ENCODE results near the gene KIF3A.

Gene KIF3A

DNA sequence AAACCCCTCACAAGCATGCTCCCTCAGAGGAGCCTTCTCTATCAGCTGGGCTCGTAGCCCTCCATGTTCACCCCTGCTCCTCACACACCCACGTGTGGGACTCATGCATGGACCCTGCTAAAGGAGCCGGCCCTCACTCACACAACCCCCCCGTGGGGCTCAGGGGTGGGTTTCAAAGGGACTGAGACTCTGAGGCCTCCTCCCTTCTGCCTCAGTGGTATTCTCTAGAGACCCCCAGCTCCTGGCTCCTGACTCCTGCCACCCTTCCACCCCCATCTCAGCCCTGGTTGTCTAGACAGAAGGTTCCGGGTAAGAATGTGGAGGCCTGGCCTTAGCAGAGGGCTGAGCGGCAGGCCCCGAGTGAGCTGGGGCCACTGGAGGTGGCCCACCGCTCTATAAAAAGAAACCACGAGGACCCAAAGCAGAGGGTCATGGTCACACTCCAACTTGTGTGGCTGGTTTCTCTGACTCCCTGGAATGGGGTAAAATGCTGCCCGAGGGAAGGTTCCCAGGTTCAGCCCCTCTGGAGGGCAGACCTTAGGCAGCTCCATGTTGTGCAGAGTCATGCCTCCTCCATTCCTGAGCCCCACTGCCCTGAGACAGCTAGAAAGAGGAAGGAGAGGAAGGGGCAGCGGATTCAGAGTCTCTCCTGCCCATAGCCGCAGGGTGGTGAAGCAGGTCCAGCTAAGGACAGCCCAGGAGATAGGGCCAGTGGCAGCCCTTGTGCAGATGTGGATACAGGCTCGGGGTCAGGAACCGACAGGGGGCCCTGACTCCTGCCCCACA is 28.9 kb upstream of the KIF3A start:
- Histone ChIP-seq H2AFZ (ENCODE audit: low read length) (no peak overlapping the region), H3K79me2 (ENCODE audit: low read length) (no peaks in the 10 kb centered on the region), H3F3A (ENCODE audit: insufficient read depth, low read length) (no peaks in the 10 kb centered on the region), H3K9ac (ENCODE audit: low read length) (no peak overlapping the region), H3K9me2 (replicated peaks; ENCODE audit: insufficient read depth, low read length) (no peaks in the 10 kb centered on the region), H3K4me2 (ENCODE audit: low read depth, low read length) (no peak overlapping the region), H3K9me3 (replicated peaks; ENCODE audit: insufficient read depth, low read length) (no peaks in the 10 kb centered on the region), H4K20me1 (ENCODE audit: insufficient read depth, low read length) (no peaks in the 10 kb centered on the region), H3K4me1 (ENCODE audit: low read length) (no peaks in the 10 kb centered on the region), H3K27me3 (replicated peaks; ENCODE audit: insufficient read depth, low read length) (no peaks in the 10 kb centered on the region), H3K4me3 (ENCODE audit: low read length) (no peak overlapping the region), H3K36me3 (replicated peaks; ENCODE audit: insufficient read depth, low read length) (no peaks in the 10 kb centered on the region), H3K27ac (ENCODE audit: low read length) (no peak overlapping the region)
- no peak for DNase-seq
- TF ChIP-seq EZH2phosphoT487 (IDR thresholded peaks at IDR 0.05; ENCODE audit: low read length) = no peak
- TF ChIP-seq EZH2 (optimal IDR thresholded peaks at IDR 0.05; ENCODE audit: low read depth, low read length) = no peak
- TF ChIP-seq, protein P1, sequence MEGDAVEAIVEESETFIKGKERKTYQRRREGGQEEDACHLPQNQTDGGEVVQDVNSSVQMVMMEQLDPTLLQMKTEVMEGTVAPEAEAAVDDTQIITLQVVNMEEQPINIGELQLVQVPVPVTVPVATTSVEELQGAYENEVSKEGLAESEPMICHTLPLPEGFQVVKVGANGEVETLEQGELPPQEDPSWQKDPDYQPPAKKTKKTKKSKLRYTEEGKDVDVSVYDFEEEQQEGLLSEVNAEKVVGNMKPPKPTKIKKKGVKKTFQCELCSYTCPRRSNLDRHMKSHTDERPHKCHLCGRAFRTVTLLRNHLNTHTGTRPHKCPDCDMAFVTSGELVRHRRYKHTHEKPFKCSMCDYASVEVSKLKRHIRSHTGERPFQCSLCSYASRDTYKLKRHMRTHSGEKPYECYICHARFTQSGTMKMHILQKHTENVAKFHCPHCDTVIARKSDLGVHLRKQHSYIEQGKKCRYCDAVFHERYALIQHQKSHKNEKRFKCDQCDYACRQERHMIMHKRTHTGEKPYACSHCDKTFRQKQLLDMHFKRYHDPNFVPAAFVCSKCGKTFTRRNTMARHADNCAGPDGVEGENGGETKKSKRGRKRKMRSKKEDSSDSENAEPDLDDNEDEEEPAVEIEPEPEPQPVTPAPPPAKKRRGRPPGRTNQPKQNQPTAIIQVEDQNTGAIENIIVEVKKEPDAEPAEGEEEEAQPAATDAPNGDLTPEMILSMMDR (IDR thresholded peaks at IDR 0.05; ENCODE audit: low read length) = no peak

- Histone ChIP-seq H4K20me1 (ENCODE audit: insufficient read depth, low read length) (no peaks in the 10 kb centered on the region), H3F3A (ENCODE audit: insufficient read depth, low read length) (no peaks in the 10 kb centered on the region), H3K79me2 (ENCODE audit: low read length) (no peaks in the 10 kb centered on the region), H3K27ac (ENCODE audit: low read length) (no peak overlapping the region), H3K4me3 (ENCODE audit: low read length) (no peak overlapping the region), H3K9me2 (replicated peaks; ENCODE audit: insufficient read depth, low read length) (no peaks in the 10 kb centered on the region), H3K9me3 (replicated peaks; ENCODE audit: insufficient read depth, low read length) (no peaks in the 10 kb centered on the region), H2AFZ (ENCODE audit: low read length) (no peak overlapping the region), H3K27me3 (replicated peaks; ENCODE audit: insufficient read depth, low read length) (no peaks in the 10 kb centered on the region), H3K4me2 (ENCODE audit: low read depth, low read length) (no peak overlapping the region), H3K9ac (ENCODE audit: low read length) (no peak overlapping the region), H3K4me1 (ENCODE audit: low read length) (no peaks in the 10 kb centered on the region), H3K36me3 (replicated peaks; ENCODE audit: insufficient read depth, low read length) (no peaks in the 10 kb centered on the region)
- TF ChIP-seq, protein P1 (IDR thresholded peaks at IDR 0.05; ENCODE audit: low read length) = no peak
- TF ChIP-seq EZH2phosphoT487 (IDR thresholded peaks at IDR 0.05; ENCODE audit: low read length) (no peak), EZH2 (optimal IDR thresholded peaks at IDR 0.05; ENCODE audit: low read depth, low read length) (no peak)
- DNase-seq = no peak
These were observed 28.1 kb upstream of the KIF3A start for GRCh38 chr5:132765311-132766019.

GRCh38 chr5:132764671-132765238 is 27.4 kb upstream of the KIF3A start:
- no peaks in the 10 kb centered on the region for H3K9me3 ChIP-seq (replicated peaks; ENCODE audit: insufficient read depth, low read length)
- H3K79me2 ChIP-seq (ENCODE audit: low read length) = no peaks in the 10 kb centered on the region
- no peaks in the 10 kb centered on the region for H3K9me2 ChIP-seq (replicated peaks; ENCODE audit: insufficient read depth, low read length)
- H3K4me1 ChIP-seq (ENCODE audit: low read length) = no peaks in the 10 kb centered on the region
- no peak overlapping the region for H3K4me3 ChIP-seq (ENCODE audit: low read length)
- no peak for DNase-seq
- H3F3A ChIP-seq (ENCODE audit: insufficient read depth, low read length) = no peaks in the 10 kb centered on the region
- no peak for TF ChIP-seq EZH2 (optimal IDR thresholded peaks at IDR 0.05; ENCODE audit: low read depth, low read length)
- no peak for TF ChIP-seq EZH2phosphoT487 (IDR thresholded peaks at IDR 0.05; ENCODE audit: low read length)
- TF ChIP-seq, protein P1 (IDR thresholded peaks at IDR 0.05; ENCODE audit: low read length) = no peak
- H3K9ac ChIP-seq (ENCODE audit: low read length) = no peak overlapping the region
- H3K27ac ChIP-seq (ENCODE audit: low read length) = no peak overlapping the region
- H2AFZ ChIP-seq (ENCODE audit: low read length) = no peak overlapping the region
- H4K20me1 ChIP-seq (ENCODE audit: insufficient read depth, low read length) = no peaks in the 10 kb centered on the region
- H3K27me3 ChIP-seq (replicated peaks; ENCODE audit: insufficient read depth, low read length) = no peaks in the 10 kb centered on the region
- no peaks in the 10 kb centered on the region for H3K36me3 ChIP-seq (replicated peaks; ENCODE audit: insufficient read depth, low read length)
- no peak overlapping the region for H3K4me2 ChIP-seq (ENCODE audit: low read depth, low read length)

All from MM.1S (cell line).